HepG2 (cell line): ENCODE results near the gene LRRC73. TPM values are rescaled to one million over a fixed set of nuclear protein-coding genes. Genes with fewer than 3 reads are reported as not detected.
A peak's percentile ranks its signal among the peaks of the same experiment; 100 is the strongest.

ENCODE experiments used
- ARID2 ChIP-seq: sonication (generic); formaldehyde crosslinking; IDR thresholded peaks from 2 replicates; pipeline ENCODE4 v1.8.1; 2022; ENCODE audit warnings: mild to moderate bottlenecking, missing genetic modification reagents, borderline replicate concordance
- ATF2 ChIP-seq: sonication (generic); formaldehyde crosslinking; IDR thresholded peaks from 2 replicates; pipeline ENCODE4 v1.4.0; 2020; ENCODE audit warnings: missing genetic modification reagents
- CBX5 ChIP-seq: sonication (generic); formaldehyde crosslinking; IDR thresholded peaks from 2 replicates; pipeline ENCODE4 v1.4.0; 2020; ENCODE audit warnings: missing genetic modification reagents, borderline replicate concordance
- ELK4 ChIP-seq: sonication (generic); formaldehyde crosslinking; IDR thresholded peaks from 2 replicates; pipeline ENCODE4 v1.9.0; 2021; ENCODE audit warnings: missing genetic modification reagents, borderline replicate concordance
- HES4 ChIP-seq: sonication (generic); formaldehyde crosslinking; IDR thresholded peaks from 2 replicates; pipeline ENCODE4 v1.9.0; 2021; ENCODE audit warnings: mild to moderate bottlenecking, missing genetic modification reagents, borderline replicate concordance
- MAFF ChIP-seq: IDR thresholded peaks from 2 replicates; pipeline ENCODE4 v1.6.1; 2011; ENCODE audit warnings: low read depth, low read length, improper control_type of control experiment
- MYC ChIP-seq: sonication (generic); formaldehyde crosslinking; IDR thresholded peaks from 2 replicates; pipeline ENCODE4 v1.9.0; 2021; ENCODE audit warnings: missing genetic modification reagents, borderline replicate concordance
- NR0B2 ChIP-seq: sonication (generic); formaldehyde crosslinking; IDR thresholded peaks from 2 replicates; pipeline ENCODE4 v1.4.0; 2020; ENCODE audit warnings: mild to moderate bottlenecking, missing genetic modification reagents
- ZNF124 ChIP-seq: sonication (generic); formaldehyde crosslinking; IDR thresholded peaks from 2 replicates; pipeline ENCODE4 v1.4.0; 2020; ENCODE audit warnings: missing genetic modification reagents
- ZNF30 ChIP-seq: sonication (generic); formaldehyde crosslinking; IDR thresholded peaks from 2 replicates; pipeline ENCODE4 v1.5.0; 2020; ENCODE audit warnings: mild to moderate bottlenecking, missing genetic modification reagents
- ZNF318 ChIP-seq: sonication (generic); formaldehyde crosslinking; IDR thresholded peaks from 2 replicates; pipeline ENCODE4 v1.4.0; 2020; ENCODE audit warnings: mild to moderate bottlenecking, missing genetic modification reagents
- ZNF615 ChIP-seq: sonication (generic); formaldehyde crosslinking; IDR thresholded peaks from 2 replicates; pipeline ENCODE4 v1.5.0; 2020; ENCODE audit warnings: mild to moderate bottlenecking, missing genetic modification reagents, borderline replicate concordance
- ZNF704 ChIP-seq: sonication (generic); formaldehyde crosslinking; IDR thresholded peaks from 2 replicates; pipeline ENCODE4 v1.8.1; 2023; ENCODE audit warnings: mild to moderate bottlenecking, inconsistent platforms, moderate library complexity, missing genetic modification reagents, borderline replicate concordance
- ZNF747 ChIP-seq: sonication (generic); formaldehyde crosslinking; IDR thresholded peaks from 2 replicates; pipeline ENCODE4 v1.8.1; 2023; ENCODE audit warnings: missing genetic modification reagents, mild to moderate bottlenecking, borderline replicate concordance
- ZNF883 ChIP-seq: sonication (generic); formaldehyde crosslinking; IDR thresholded peaks from 2 replicates; pipeline ENCODE4 v1.5.1; 2020; ENCODE audit warnings: mild to moderate bottlenecking, missing genetic modification reagents; ENCODE audit errors: not compliant biosample characterization
- polyA plus RNA-seq, 8 experiments: library from polyadenylated mRNA; depleted of rRNA in 3 of 8; stranded (reverse) in 7 of 8; unstranded in 1 of 8; fragments of >200 nt; fragmentation: Illumina TruSeq in 4 of 8; extraction: Trizol in 4 of 8; gene quantifications; 2 replicates each; pipeline versions ENCODE4 v1.2.1 to v1.2.3, GENCODE V29; 2011 to 2016; ENCODE audit warnings: low read depth in 4 of 8, missing spikeins in 1 of 8, mixed read lengths in 1 of 8; ENCODE audit not compliant: insufficient read depth in 1 of 8
- total RNA-seq, 5 experiments: library from RNA; depleted of rRNA; stranded (reverse); fragments of >200 nt; fragmentation: Illumina TruSeq; extraction: Trizol; gene quantifications; 2 replicates each; pipeline ENCODE4 v1.2.3, GENCODE V29; 2016; ENCODE audit warnings: low read depth in 1 of 5

LRRC73 gene
- total and polyA plus RNA-seq, 2 of the 13 experiments (the other 11 are each of a cell fraction or from before 2014, with no cell fraction given) = 0.11 to 0.12 TPM

GRCh38 chr6:43494321-43494720, 15.8 kb downstream of the LRRC73 start (continued):
- TF ChIP-seq ZNF318 (CRISPR knock-in tag) (no peak), MAFF (no peak), ELK4 (CRISPR knock-in tag) (no peak), NR0B2 (CRISPR knock-in tag) (no peak), ARID2 (CRISPR knock-in tag) (no peak), ZNF883 (CRISPR knock-in tag) (peak; percentile 34), ZNF747 (CRISPR knock-in tag) (no peak), CBX5 (CRISPR knock-in tag) (no peak), ATF2 (CRISPR knock-in tag) (no peak), HES4 (no peak), ZNF615 (CRISPR knock-in tag) (no peak), ZNF30 (CRISPR knock-in tag) (no peak), ZNF704 (CRISPR knock-in tag) (0 out of 2 replicates have a peak, but pooled peaks have one; percentile 52), ZNF124 (0 out of 2 replicates have a peak, but pooled peaks have one; percentile 5), MYC (CRISPR knock-in tag) (no peak)
